GM10266 (cell line): ENCODE measurements around the gene PCGF3.
"Not testable (repeated sequence)": the region's sequence is repeated elsewhere in the genome, so short reads cannot be mapped to it uniquely, and the experiment has no call there.

Source experiments
- DNase-seq: peaks from one replicate; pipeline ENCODE4 v3.0.0; 2012; ENCODE audit errors: extremely low spot score
- TF ChIP-seq, protein P1 (sequence below): IDR thresholded peaks from 2 replicates; pipeline ENCODE4 v1.5.1; 2012; ENCODE audit warnings: mild to moderate bottlenecking, low read depth; ENCODE audit not compliant: control insufficient read depth, insufficient read depth; ENCODE audit errors: missing control alignments

Gene PCGF3

DNA sequence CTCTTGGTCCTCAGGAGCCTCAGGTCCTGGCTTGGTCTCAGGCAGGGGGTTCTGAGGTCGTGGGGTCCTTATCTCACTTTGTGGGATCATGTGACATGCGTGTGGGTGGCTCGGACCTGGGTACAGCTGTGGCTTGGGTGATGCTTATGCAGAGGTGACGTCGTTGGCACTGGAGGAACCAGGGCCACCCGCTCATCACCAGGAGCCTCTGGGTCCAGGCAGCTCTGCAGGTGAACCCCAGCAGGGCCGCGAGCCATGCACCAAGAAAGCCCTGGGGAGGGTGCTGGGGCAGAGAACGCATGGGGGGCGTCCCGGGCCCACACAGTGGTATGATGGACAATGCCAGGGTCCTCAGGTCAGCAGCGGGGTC is 40.3 kb upstream of the PCGF3 start:
- TF ChIP-seq, protein P1, sequence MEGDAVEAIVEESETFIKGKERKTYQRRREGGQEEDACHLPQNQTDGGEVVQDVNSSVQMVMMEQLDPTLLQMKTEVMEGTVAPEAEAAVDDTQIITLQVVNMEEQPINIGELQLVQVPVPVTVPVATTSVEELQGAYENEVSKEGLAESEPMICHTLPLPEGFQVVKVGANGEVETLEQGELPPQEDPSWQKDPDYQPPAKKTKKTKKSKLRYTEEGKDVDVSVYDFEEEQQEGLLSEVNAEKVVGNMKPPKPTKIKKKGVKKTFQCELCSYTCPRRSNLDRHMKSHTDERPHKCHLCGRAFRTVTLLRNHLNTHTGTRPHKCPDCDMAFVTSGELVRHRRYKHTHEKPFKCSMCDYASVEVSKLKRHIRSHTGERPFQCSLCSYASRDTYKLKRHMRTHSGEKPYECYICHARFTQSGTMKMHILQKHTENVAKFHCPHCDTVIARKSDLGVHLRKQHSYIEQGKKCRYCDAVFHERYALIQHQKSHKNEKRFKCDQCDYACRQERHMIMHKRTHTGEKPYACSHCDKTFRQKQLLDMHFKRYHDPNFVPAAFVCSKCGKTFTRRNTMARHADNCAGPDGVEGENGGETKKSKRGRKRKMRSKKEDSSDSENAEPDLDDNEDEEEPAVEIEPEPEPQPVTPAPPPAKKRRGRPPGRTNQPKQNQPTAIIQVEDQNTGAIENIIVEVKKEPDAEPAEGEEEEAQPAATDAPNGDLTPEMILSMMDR, result no peak
- no peak for DNase-seq

DNA sequence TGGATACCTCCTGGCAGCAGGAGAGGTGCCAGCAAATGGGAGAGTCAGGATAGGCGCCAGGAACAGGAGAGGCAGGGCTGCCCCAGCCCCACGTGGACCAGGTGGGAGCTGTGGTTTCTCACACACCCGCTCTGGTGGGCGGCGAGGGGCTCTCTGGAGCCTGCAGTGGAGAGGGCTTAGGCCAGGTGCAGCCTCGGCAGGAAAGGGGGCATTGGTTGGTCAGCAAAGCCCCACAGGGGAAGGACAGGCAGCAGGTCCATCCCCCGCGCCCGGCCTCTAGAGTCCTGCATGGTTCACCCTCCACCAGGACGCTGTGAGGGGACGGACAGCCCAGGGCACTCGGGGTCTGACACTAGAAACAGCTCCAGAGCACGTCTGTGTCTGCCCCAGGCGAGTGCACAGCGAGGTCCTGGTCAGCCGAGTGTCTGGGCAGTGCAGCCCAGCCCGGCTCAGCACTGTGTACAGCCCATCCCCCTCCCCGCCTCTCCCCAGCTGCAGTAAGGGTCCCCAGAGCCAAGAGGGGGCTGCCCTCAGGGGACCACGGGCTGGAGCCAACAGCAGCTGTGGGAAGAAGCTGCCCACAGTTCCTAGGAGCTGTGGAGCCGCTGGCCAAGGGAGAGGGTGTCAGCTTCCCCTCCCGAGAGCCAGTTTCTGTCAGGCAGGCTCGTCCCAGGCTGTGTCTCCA is 39.7 kb upstream of the PCGF3 start:
- DNase-seq, result no peak
- TF ChIP-seq, protein P1, result no peak

- TF ChIP-seq, protein P1, result no peak
- no peak for DNase-seq
Measured at GRCh38 chr4:666436-666810, 39.2 kb upstream of the PCGF3 start.

DNA sequence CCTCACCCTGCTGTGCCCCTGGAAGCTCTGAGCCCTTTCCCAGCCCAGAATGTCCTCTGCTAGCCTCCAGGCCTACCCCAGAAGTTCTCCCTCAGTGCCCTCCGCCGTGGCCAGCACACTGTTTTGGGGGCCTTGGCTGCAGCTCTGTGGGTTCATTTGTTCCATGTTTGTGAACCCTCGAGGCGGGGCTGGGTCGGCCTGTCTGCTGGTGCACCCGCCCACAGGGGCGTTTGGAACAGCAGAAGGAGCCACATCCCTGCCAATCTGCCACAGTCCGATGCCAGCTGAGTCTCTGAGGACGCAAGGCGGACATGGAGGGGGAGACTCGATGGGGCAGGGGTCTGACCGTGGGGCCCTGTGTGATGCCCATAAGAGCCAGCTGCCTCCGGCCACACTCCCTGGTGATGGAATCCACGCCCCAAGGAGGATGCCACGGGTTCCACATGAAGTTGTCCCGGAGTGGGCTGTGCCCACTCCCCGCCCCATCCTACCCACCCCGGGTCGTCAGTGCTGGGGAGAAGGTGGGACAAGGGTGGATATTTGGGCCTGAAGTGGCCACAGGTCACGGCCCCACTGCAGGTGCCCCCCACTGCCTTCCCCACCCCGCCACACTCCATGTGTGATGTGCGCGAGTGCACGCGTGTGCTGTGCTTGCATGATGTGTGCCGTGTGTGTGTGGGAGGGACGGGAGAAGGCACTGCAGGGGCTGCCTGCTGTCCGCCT is 38.6 kb upstream of the PCGF3 start:
- TF ChIP-seq, protein P1, result no peak
- no peak for DNase-seq

GRCh38 chr4:667545-667925 is 38.1 kb upstream of the PCGF3 start:
- TF ChIP-seq, protein P1, result no peak
- DNase-seq, result no peak

- not testable (repeated sequence) for DNase-seq
Measured at GRCh38 chr4:668219-668618, 37.4 kb upstream of the PCGF3 start.

GRCh38 chr4:669806-670559 is 35.6 kb upstream of the PCGF3 start:
- not testable (repeated sequence) for DNase-seq

- DNase-seq, result no peak
- TF ChIP-seq, protein P1, result no peak
Measured at GRCh38 chr4:671769-672168, 33.9 kb upstream of the PCGF3 start.
